CD4-positive, alpha-beta T cell treated with Interleukin-2 at 100 ng/mL for 4 hours (primary cell): ENCODE results near the gene AP1S2.
"Not testable (repeated sequence)": the region's sequence is repeated elsewhere in the genome, so short reads cannot be mapped to it uniquely, and the experiment has no call there.

Experiments used
- DNase-seq: peaks from one replicate; pipeline ENCODE4 v3.0.0-alpha.2; 2020; ENCODE audit warnings: low spot score

AP1S2 gene

DNA sequence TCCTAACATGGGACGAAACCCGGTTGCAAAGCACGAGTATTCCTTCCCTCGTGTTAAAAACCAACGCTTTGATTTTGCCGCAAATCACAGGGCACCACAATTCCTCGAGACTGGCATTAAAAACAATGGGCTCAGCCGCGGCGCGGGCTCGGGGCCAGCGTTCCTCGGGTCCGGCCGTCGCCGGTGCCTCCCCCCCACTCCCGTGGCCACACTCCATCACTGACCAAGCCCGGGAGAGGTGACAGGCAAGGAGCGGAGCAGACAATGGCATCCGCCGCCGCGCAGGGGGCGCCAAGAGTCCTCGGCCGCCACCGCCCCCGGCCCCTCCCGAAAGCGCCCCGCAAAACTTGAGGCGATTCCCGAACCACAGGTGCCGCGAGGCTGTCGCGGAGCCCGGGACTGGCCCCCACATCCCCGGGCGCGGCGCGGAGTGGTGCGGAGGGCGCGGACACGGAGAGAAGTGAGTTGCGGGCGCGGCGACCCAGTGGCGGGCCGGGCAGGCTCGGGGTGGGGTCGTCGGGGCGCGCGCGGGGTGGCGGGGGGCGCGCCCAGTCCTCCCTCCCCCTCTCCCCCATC lies 445 bp downstream of the AP1S2 start:
- DNase-seq: peak; percentile 25

DNA sequence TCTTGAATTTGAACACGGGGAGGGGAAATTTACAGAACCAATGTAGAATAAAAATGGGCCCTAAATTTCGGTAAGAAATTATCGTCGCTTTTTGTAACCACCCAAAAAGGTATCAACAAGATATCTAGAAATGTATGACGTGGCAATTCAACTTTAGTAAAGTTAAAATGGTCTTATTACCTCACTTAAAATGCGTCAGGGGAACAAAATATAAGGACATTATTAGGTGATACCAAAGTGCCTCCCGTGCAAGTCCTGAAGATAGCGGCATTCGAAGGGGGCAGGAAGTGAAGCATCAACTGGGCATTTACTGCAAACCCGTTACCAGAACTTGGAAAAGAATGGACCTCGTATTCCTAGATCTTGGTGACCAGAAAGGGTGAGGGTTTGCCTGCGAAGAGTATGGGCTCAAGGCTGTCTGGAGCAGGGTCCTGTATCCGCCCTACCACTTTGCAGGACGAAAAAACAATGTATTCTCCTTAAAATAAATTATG lies 980 bp downstream of the AP1S2 start:
- DNase-seq: no peak

GRCh38 chrX:15849555-15849954 lies 5.1 kb downstream of the AP1S2 start:
- no peak for DNase-seq

- no peak for DNase-seq
These were observed 6.0 kb downstream of the AP1S2 start for GRCh38 chrX:15848576-15848975.

DNA sequence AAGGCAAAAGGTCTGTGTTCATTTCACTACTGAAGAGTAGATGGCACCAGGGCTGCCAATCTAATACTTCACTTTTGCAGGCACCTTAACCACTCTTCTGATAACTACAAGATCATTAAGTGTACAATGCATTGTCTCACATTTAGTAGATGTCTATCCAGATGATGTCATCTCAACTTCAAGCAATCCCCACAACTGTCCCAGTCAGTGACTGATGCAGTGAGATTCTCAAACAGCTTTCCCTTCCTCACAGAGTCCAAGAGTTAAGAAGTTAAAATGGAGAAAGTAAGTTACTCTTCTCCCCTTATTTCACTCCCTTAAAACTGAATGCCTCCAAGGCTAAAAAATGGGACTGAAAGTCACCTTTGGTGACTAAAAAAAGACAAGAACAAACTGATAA lies 10.7 kb downstream of the AP1S2 start:
- DNase-seq: no peak

- no peak for DNase-seq
These were observed 12.6 kb downstream of the AP1S2 start for GRCh38 chrX:15841853-15842516.

DNA sequence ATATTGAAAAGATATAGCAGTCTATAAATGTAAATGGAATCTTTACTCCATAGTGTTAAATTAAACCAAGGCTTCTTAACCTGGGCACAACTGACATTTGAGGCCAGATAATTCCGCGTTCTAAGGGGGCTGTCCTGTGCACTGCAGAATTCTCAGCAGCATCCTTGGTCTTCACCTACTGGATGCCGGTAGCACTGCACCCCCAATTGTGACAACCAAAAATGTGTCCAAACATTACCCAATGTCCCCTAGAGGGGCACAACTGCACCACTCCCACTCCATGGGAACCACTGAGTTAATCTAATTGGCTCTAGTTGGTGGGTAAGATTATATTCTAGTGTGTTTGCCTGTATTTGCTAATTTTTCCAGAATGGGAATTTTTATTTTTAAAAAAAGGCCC lies 16.6 kb downstream of the AP1S2 start:
- DNase-seq: no peak

- no peak for DNase-seq
These were observed 19.6 kb downstream of the AP1S2 start for GRCh38 chrX:15834827-15835595.

DNA sequence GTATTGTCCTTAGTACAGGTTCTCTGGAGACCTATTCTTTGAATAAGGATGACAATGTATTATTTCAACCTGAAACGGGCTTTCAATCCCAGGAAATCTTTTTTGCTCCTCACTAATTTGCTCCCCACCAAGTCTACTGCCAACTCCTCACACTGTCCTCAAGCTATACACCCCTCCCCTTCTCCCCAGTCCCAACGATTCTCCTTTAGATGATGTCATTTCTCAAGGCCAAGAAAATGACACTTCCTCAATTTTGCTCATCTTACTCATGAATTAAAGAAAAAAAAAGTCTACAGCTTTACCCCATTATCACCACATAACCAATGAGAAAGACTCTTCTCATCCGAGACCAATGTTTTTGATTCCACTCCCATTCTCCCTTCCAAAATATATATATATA lies 20.6 kb downstream of the AP1S2 start:
- DNase-seq: no peak

- not testable (repeated sequence) for DNase-seq
These were observed 23.3 kb downstream of the AP1S2 start for GRCh38 chrX:15831347-15831746.

GRCh38 chrX:15829217-15829616 lies 25.4 kb downstream of the AP1S2 start:
- DNase-seq: no peak

GRCh38 chrX:15825936-15826335 lies 28.7 kb downstream of the AP1S2 start:
- no peak for DNase-seq

GRCh38 chrX:15822922-15823321 lies 31.7 kb downstream of the AP1S2 start:
- DNase-seq: no peak

DNA sequence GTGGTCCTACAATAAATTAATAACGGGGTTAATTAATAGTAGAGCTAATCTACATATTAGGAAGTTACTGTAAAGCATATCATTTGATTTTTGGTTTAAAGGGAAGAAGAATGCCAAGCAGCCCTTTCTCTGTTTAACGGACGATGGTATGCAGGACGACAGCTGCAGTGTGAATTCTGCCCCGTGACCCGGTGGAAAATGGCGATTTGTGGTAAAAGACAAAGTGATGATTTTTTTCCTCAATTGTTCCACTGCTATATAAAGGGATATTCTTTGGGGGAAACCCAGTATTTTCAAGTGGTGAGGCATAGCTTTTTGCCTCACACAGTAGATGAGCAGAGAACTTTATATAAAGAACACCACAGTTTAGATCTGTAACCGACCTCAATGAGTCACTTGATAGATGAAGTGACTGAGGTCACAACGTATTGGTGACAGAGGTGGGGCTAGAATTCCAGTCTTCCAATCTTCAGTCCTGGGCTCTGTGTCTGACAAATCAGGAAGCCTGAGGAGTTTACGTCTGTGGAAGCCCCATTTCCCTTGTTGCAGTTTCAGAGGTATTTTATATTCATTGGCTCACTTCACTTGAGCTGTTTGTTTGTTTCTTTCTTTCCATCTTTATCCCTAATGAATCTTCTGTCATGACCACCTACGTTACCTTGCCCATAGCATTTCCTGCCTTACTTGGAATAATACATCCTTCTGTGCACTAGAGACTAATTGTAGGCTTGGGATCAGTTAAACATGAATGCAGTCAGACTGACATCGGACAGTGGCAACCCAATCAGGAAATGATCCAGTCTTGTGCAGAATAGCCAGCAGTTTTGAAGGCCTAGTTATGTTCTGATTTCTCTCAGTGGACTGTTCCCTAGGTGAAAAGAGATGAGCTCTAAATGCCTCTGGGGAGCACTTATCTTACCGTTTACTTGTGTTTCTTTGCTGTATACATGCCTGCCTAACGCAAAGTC lies 34.2 kb downstream of the AP1S2 start:
- no peak for DNase-seq

DNA sequence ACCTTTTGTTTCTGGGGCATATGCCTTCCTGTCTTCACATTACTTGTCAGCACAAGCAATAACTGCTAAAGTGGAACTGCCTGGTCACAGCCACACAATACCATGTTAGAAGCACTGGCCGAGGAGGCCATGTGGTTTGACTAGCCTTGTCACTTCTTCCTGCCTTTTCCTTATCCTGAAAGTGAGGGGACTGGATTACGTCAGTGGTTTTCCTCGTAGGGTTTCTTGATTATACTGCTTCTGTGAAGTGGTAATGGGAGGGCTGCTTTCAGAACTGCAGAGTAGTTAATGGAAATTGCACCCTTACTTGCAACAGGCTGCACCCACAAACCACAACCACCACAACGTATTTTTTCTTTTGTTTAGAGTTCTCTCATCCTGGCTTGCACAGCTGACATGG lies 37.7 kb downstream of the AP1S2 start:
- peak; percentile 63 for DNase-seq

- DNase-seq: no peak
These were observed 38.2 kb downstream of the AP1S2 start for GRCh38 chrX:15816438-15816809.

DNA sequence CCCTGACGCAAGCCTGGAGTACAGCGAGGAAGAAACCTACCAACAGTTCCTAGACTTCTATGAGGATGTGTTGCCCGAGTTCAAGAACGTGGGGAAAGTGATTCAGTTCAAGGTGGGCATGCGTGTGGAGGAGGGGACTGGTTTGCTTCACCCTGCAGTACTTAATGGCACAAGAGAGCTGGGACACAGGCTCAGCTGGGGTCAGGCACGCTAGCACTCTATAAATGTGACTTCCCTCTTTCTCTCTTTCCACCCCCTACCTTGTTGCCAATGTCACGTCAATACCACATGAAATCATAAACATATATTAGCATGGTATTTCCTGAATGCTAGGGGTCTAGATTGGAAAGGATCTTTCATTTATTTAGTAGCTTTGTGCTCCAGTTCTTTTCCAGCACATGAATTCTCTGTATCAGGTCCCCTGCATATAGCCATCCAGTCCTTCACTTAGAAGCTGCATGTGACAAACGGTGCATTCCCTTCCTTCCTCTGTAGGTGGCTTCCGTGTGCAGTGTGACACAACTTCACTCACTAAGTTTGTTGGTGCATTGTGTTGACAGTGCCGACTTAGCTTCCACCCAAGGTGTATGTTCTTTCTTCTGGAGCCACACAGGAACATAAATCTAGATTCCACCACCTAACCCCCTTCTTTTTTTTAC lies 38.7 kb downstream of the AP1S2 start:
- peak; percentile 32 for DNase-seq

GRCh38 chrX:15814771-15815365 lies 39.7 kb downstream of the AP1S2 start:
- DNase-seq: no peak

- no peak for DNase-seq
These were observed 41.2 kb downstream of the AP1S2 start for GRCh38 chrX:15813416-15813815.

- no peak for DNase-seq
These were observed 42.2 kb downstream of the AP1S2 start for GRCh38 chrX:15812192-15812938.
